GM19324 (cell line): Measurements from ENCODE around the gene GLUL.

Experiments used
- ATAC-seq: cut with Tn5 transposase; IDR thresholded peaks from one replicate; pipeline ENCODE4 v1.9.1; 2021; ENCODE audit warnings: mild to moderate bottlenecking, moderate library complexity; ENCODE audit not compliant: unreplicated experiment, low FRiP score

GLUL gene

DNA sequence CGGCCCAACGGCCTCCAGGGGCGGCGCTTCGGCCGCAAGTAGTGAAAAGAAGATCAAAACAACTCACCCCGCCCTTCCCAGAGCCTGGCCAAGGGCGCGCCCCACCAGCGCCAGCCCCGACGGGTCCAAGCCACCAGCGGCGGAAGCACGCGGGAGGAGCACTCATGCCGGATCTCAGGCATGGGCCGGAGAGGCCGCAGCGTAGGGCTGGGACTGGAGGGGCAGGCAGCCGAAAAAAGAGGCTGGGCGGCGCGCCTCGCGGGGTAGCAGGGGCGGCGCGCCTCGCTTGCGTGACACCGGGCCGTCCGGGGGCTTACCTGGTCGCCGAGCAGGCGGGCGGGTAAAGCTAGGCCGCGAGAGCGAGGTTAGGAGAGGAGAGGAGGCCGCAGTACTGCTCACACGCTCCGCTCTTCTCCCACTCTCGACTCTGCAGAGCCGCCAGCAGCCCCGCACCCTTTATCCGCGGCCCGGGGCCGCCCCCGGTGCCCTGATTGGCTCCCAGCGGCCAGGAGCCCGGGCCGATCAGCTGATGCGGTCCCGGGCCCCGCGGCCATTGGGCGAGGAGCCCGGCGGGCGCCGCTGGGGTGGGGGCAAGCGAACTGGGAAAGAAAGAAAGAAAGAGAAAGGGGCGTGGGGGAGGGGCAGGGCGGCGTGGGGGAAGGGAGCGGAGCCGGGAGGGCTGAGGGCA is at the start of gene GLUL:
TSS of gene GLUL (minus strand) at position 429 of the 688 bp plus-strand sequence. CDS start 3,053 bp downstream, outside the sequence.
- ATAC-seq: peak; percentile 80

DNA sequence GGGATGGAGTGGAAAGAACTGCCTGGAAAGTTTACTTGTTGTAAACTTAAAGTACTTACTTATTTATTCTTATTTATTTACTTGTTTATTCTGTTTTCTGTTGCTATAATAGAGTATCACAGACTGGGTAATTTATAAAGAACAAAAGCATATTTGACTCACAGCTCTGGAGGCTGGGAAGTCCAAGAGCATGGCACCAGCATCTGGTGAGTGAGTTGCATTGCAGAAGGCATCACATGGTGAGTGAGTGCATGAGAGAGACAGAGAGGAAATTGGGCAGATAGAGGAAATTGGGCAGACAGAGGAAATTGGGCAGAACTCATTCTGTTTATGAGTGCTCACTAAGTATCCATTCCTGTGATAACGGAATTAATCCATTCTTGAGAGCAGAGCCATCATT is 46.7 kb upstream of the GLUL start:
- ATAC-seq: no peak

DNA sequence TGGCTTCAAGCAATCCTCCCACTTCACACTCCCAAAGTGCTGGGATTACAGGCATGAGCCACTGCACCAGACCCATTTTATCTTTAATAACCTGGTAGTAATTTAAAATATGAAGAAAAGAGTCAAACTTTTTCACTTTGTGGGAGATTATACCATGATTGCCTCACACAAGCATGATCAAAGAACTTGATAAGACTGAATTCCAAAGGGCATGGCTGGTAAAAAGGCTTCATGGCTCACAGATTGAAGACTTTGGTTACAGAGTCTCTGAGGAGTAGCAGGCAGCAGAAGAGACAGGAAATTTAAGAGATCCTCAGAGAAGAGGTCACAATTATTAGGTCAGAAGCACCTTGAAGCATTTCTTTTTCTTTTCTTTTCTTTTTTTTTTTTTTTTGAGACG is 42.0 kb upstream of the GLUL start:
- no peak for ATAC-seq

GRCh38 chr1:182431278-182431677 is 39.7 kb upstream of the GLUL start:
- no peak for ATAC-seq

GRCh38 chr1:182430263-182431068 is 38.9 kb upstream of the GLUL start:
- no peak for ATAC-seq

DNA sequence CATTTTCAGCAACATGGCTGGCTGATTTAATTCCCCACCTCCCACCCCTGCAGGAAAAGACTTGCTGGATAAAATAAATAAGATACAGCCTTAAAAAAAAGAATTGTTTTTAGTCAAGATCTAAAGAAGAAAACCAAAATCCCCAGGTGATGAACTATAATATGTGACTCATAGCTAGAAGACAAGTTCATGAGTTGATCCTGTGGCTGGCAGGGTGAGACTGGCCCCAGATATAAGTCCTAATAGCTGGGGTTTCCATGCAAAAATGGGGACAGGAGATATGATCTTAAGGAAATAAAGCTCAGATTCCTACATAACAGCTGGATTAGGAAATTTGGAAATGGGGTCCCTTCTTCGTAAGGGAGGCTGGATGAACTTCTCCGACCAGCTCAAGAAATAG is 36.5 kb upstream of the GLUL start:
- ATAC-seq: no peak

DNA sequence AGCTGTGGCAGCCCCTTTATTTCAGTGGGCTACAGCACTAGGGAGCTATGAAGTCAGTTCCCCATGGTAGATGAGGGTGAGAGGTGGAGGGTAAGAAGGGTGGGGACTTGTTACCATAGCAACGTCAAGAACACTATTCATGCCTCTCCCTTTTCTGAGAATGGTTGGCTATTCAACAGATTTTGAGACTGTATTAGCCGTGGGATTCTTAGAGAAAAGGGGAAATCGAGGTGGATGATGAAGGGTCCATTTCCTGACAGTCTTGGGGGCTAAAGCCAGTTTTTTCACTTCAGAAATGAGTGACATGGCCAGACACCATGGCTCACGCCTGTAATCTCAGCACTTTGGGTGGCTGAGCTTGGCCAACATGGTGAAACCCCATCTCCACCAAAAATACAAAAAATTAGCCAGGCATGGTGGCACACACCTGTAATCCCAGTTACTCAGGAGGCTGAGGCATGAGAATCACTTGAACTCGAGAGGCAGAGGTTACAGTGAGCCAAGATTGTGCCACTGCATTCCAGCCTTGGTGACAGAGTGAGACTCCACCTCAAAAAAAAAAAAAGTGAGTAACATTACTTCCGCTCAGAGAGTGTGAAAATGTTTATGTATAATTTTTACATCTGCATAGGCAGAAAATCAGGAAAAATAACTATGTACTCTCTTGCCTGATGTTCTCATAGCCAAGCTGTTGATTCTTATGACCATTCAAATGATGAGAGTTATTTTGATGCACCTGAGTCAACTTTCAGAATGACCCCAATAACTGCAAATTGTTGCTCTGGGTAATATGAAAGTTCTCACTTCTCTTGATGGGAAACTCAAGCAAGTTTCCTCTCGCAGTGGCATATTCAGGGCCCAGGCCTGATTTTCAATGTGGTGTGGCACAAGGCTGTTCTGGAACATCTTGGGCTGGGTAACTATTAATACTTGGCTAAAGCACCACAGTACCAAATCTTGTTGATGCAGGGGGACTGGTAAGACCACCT is 35.1 kb upstream of the GLUL start:
- ATAC-seq: peak; percentile 68

DNA sequence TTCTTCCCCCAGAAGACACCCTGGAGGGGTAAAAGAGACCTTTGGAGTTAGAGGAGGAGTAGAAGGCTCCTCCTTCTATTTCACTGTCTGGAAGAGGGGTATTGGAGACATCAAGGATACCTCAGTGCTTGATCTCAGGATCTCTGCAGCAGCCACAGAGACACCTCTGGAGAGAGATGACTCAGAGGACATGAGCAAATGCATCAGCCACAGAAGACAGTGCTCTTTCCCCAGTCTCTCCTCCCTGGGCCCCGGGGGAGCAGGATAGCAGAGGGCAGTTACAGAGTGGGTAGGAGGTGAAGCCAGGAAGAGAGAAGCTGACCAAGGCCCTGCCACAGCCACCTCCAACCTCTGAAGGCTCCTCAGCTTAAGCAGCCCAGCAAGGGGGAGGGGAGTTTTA is 24.2 kb upstream of the GLUL start:
- ATAC-seq: no peak

DNA sequence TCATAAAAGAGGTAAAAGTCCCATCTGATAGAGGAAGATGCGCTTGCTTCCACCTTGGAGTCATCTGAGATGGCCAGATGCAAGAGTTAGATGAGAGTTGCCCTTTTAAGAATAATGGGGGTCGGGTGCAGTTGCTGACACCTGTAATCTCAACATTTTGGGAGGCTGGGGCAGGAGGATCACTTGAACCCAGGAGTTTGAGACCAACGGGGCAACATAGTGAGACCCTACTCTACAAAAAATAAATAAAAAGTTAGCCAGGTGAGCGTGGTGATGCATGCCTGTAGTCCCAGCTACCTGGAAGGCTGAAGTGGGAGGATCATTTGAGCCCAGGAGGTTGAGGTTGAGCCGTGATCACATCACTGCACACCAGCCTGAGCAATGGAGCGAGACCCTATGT is 22.4 kb upstream of the GLUL start:
- ATAC-seq: no peak

- no peak for ATAC-seq
These were observed 21.9 kb upstream of the GLUL start for GRCh38 chr1:182413486-182413885.

DNA sequence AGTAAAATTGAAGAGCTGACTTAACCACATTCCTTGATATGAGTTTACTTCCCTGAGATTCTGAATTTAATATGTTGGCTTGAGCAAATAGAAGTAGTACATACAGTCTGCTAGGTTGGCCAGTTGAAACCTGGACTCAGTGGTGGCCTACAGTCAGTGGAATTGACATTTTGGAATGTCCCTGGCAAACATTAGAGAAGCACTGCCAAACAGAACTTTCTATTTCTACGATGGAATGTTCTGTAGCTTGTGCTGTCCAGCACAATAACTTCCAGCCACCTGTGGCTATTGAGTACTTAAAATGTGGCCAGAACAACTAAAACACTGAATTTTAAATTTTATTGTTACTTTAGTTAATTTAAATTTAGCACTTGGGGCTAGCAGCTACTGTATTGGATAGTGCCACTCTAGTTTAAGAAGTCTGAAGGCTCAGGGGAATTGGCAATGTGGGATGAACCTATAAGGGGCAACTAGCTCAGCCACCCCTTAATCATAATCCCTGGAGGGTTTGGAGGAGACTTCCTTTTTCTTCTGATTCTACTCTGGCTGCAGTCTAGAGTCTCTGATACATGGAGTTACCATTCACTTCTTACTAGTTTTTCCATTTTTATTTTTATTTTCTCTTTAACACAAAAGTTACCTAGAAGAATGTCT is 19.2 kb upstream of the GLUL start:
- no peak for ATAC-seq

GRCh38 chr1:182410138-182410537 is 18.5 kb upstream of the GLUL start:
- no peak for ATAC-seq

- no peak for ATAC-seq
These were observed 17.0 kb upstream of the GLUL start for GRCh38 chr1:182408435-182409075.

- no peak for ATAC-seq
These were observed 16.1 kb upstream of the GLUL start for GRCh38 chr1:182407724-182408123.

GRCh38 chr1:182406012-182406411 is 14.4 kb upstream of the GLUL start:
- no peak for ATAC-seq

- ATAC-seq: no peak
These were observed 14.0 kb upstream of the GLUL start for GRCh38 chr1:182405578-182405977.

- no peak for ATAC-seq
These were observed 13.2 kb upstream of the GLUL start for GRCh38 chr1:182404781-182405180.

- no peak for ATAC-seq
These were observed 9.0 kb upstream of the GLUL start, which contains the start of gene TEDDM1 for GRCh38 chr1:182400567-182400966. Gene TEDDM1, minus strand, starts transcription at chr1:182400667. Its CDS starts 182 bp downstream, at chr1:182400485.

DNA sequence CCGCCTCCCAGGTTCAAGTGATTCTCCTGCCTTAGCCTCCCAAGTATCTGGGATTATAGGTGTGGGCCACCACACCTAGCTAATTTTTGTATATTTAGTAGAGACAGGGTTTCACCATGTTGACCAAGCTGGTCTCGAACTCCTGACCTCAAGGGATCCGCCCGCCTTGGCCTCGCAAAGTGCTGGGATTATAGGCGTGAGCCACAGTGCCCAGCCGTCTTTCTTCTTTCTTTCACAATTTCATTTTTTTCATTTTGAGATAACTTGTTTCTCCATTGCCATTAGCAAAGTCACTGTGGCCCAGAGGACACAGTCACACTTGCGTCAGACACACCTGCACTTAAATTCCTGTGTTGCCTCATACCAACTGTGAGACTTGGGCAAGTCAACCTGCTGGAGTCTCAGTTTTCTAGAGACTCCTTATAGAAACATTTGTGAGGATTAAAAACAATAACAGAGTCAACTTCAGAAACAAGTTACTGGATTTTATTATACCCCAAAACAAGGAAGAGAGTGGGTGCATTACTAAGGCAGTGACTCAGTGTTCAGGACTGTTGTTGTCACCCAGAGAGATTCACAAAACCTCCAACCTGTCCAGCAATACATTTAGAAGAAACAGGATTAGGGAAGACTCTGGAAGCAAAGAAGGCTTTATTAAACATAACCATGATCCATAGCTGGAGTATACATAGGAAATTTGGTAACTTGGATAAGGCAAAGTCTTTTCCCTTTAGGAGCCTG is 6.2 kb upstream of the GLUL start:
- no peak for ATAC-seq
